Mucosa of stomach (tissue), 1 donor: ENCODE results near the gene ADGRB2.

ENCODE experiments used
- H3K27me3 ChIP-seq: one replicate; pipeline ENCODE4 v1.7.0; 2013; ENCODE audit warnings: mild to moderate bottlenecking, low read length; ENCODE audit not compliant: control insufficient read depth, insufficient read depth
- H3K36me3 ChIP-seq: one replicate; pipeline ENCODE4 v1.7.0; 2013; ENCODE audit warnings: low read length; ENCODE audit not compliant: control insufficient read depth, insufficient read depth
- H3K4me1 ChIP-seq: one replicate; pipeline ENCODE4 v1.7.0; 2013; ENCODE audit warnings: mild to moderate bottlenecking, low read length; ENCODE audit not compliant: control insufficient read depth, insufficient read depth
- H3K4me3 ChIP-seq: one replicate; pipeline ENCODE4 v1.7.0; 2013; ENCODE audit warnings: low read length
- H3K9ac ChIP-seq: one replicate; pipeline ENCODE4 v1.7.0; 2013; ENCODE audit warnings: mild to moderate bottlenecking, low read length, moderate library complexity
- H3K9me3 ChIP-seq: one replicate; pipeline ENCODE4 v1.7.0; 2013; ENCODE audit warnings: mild to moderate bottlenecking, low read length, moderate library complexity; ENCODE audit not compliant: control insufficient read depth
- donor health status: Pancreatic carcinoma.

Gene ADGRB2

GRCh38 chr1:31677949-31678348, 86.2 kb downstream of the ADGRB2 start:
- H3K4me1 ChIP-seq, result peaks cover 5% of the 10 kb centered on the region

GRCh38 chr1:31677401-31677800, 86.7 kb downstream of the ADGRB2 start:
- no peaks in the 10 kb centered on the region for H3K36me3 ChIP-seq

More at GRCh38 chr1:31677949-31678348, 86.2 kb downstream of the ADGRB2 start:
- Histone ChIP-seq H3K9ac (no peak overlapping the region), H3K4me3 (no peak overlapping the region), H3K27me3 (no peaks in the 10 kb centered on the region), H3K36me3 (no peaks in the 10 kb centered on the region), H3K9me3 (no peaks in the 10 kb centered on the region)

More at GRCh38 chr1:31677401-31677800, 86.7 kb downstream of the ADGRB2 start:
- peaks cover 5% of the 10 kb centered on the region for H3K4me1 ChIP-seq
- H3K4me3 ChIP-seq, result no peak overlapping the region
- H3K27me3 ChIP-seq, result no peaks in the 10 kb centered on the region
- no peak overlapping the region for H3K9ac ChIP-seq
- no peaks in the 10 kb centered on the region for H3K9me3 ChIP-seq
